Measurements from ENCODE around the gene PCDHGA7. TPM values are rescaled to one million over a fixed set of nuclear protein-coding genes. Genes with fewer than 3 reads are reported as not detected.
"Not testable (repeated sequence)": the region's sequence is repeated elsewhere in the genome, so short reads cannot be mapped to it uniquely, and the experiment has no call there.

Gene PCDHGA7
- total RNA-seq, 1 donor from 2014 or later = 7.3 TPM

DNA sequence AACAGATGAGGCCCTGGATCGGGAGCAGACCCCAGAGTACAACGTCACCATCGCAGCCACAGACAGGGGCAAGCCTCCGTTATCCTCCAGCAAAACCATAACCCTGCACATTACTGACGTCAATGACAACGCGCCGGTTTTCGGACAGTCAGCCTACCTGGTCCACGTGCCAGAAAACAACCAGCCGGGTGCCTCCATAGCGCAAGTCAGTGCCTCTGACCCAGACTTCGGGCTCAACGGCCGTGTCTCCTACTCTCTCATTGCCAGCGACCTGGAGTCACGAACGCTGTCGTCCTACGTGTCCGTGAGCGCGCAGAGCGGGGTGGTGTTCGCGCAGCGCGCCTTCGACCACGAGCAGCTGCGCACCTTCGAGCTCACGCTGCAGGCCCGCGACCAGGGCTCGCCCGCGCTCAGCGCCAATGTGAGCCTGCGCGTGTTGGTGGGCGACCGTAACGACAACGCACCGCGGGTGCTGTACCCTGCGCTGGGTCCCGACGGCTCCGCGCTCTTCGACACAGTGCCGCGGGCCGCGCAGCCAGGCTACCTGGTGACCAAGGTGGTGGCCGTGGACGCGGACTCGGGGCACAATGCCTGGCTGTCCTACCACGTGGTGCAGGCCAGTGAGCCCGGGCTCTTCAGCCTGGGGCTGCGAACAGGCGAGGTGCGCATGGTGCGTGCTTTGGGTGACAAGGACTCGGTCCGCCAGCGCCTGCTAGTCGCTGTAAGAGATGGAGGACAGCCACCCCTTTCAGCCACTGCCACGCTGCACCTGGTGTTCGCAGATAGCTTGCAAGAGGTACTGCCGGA is 36.7 kb downstream of the PCDHGA7 start:
- ATAC-seq (no peak), DNase-seq (ENCODE audit: low spot score) (peak; percentile 52)
- intact Hi-C loops (cut with DNase I) = no loop called here

DNA sequence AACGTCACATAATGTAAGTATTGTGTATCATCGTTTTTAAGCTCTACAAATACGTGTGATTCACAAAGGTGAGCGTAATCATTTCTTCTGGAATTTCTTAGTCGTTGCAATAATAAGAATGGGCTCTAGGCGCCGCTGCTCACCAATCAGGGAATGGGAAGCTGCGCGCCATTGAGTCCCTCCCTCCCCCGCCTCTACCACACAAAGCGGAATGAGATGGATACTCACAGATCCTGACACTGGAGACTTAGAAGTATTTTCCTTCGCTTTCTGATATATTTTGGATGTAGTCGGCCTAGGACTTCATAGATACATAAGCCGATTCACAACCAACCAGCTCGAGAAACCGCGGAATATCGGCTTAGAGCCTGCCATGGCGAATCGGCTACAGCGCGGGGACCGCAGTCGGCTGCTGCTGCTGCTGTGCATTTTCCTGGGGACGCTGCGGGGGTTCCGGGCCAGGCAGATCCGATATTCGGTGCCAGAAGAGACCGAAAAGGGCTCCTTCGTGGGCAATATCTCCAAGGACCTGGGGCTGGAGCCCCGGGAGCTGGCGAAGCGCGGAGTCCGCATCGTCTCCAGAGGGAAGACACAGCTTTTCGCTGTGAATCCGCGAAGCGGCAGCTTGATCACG is 38.4 kb downstream of the PCDHGA7 start, which contains the start of gene PCDHGA11:
TSS of gene PCDHGA11 (plus strand) at position 197 of the 634 bp plus-strand sequence. CDS start at position 374, 177 bp downstream.
- DNase-seq (ENCODE audit: low spot score) (peak; percentile 60), ATAC-seq (no peak)
- intact Hi-C loops (cut with DNase I) = loop anchor here (10.0 kb wide), 1 partner anchor 124 kb away; no protein-coding TSS in a partner anchor

DNA sequence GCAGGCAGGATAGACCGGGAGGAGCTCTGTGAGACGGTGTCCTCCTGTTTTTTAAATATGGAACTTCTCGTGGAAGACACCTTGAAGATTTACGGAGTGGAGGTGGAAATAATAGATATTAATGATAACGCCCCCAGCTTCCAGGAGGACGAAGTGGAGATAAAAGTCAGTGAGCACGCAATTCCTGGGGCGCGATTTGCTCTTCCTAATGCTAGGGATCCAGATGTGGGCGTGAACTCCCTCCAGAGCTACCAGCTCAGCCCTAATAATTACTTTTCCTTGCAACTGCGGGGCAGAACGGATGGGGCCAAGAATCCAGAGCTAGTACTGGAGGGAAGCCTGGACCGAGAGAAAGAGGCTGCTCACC is 38.9 kb downstream of the PCDHGA7 start:
- ATAC-seq (no peak), DNase-seq (ENCODE audit: low spot score) (no peak)
- intact Hi-C loops (cut with DNase I) = loop anchor here (10.0 kb wide), 1 partner anchor 123 kb away; no protein-coding TSS in a partner anchor

DNA sequence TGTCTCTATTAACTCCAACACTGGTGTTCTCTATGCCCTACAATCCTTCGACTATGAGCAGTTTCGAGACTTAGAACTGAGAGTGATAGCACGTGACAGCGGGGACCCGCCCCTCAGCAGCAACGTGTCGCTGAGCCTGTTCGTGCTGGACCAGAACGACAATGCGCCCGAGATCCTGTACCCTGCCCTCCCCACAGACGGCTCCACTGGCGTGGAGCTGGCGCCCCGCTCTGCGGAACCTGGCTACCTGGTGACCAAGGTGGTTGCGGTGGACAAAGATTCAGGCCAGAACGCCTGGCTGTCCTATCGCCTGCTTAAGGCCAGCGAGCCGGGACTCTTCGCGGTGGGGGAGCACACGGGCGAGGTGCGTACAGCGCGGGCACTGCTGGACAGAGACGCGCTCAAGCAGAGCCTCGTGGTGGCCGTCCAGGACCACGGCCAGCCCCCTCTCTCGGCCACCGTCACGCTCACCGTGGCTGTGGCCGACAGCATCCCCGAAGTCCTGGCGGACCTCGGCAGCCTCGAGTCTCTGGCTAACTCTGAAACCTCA is 40.3 kb downstream of the PCDHGA7 start:
- intact Hi-C loops (cut with DNase I) = loop anchor here (10.0 kb wide), 1 partner anchor 122 kb away; no protein-coding TSS in a partner anchor
- DNase-seq (ENCODE audit: low spot score) (no peak), ATAC-seq (no peak)

DNA sequence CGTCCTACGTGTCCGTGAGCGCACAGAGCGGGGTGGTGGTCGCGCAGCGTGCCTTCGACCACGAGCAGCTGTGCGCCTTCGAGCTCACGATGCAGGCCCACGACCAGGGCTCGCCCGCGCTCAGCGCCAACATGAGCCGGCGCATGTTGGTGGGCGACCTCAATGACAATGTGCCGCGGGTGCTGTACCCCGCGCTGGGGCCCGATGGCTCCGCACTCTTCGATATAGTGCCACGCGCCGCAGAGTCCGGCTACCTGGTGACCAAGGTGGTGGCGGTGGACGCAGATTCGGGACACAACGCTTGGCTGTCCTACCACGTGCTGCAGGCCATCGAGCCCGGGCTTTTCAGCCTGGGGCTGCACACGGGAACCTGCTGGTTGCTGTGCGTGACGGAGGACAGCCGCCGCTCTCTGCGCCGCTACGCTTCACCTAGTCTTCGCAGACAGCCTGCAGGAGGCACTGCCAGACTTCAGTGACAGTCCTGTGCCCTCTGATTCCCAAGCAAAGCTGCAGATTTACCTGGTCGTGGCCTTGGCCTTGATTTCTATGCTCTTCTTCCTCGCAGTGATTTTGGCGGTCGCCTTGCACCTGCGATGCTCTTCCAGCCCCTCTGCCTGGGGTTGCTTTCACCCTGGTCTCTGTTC is 45.4 kb downstream of the PCDHGA7 start:
- ATAC-seq (no peak), DNase-seq (ENCODE audit: low spot score) (no peak)
- intact Hi-C loops (cut with DNase I) = loop anchor here (10.0 kb wide), 1 partner anchor 117 kb away; no protein-coding TSS in a partner anchor

DNA sequence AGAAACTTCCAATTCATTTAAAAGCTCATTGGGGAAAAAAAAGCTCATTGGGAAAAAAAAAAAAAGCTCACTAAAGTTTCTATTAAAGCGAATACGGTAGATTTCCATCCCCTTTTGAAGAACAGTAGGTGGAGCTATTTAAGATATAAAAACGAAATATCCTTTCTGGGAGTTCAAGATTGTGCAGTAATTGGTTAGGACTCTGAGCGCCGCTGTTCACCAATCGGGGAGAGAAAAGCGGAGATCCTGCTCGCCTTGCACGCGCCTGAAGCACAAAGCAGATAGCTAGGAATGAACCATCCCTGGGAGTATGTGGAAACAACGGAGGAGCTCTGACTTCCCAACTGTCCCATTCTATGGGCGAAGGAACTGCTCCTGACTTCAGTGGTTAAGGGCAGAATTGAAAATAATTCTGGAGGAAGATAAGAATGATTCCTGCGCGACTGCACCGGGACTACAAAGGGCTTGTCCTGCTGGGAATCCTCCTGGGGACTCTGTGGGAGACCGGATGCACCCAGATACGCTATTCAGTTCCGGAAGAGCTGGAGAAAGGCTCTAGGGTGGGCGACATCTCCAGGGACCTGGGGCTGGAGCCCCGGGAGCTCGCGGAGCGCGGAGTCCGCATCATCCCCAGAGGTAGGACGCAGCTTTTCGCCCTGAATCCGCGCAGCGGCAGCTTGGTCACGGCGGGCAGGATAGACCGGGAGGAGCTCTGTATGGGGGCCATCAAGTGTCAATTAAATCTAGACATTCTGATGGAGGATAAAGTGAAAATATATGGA is 48.0 kb downstream of the PCDHGA7 start, which contains the start of gene PCDHGA12:
TSS of gene PCDHGA12 (plus strand) at position 176 of the 782 bp plus-strand sequence. CDS start at position 429, 253 bp downstream.
- ATAC-seq (peak; percentile 88), DNase-seq (ENCODE audit: low spot score) (no peak)
- intact Hi-C loops (cut with DNase I) = no loop called here

DNA sequence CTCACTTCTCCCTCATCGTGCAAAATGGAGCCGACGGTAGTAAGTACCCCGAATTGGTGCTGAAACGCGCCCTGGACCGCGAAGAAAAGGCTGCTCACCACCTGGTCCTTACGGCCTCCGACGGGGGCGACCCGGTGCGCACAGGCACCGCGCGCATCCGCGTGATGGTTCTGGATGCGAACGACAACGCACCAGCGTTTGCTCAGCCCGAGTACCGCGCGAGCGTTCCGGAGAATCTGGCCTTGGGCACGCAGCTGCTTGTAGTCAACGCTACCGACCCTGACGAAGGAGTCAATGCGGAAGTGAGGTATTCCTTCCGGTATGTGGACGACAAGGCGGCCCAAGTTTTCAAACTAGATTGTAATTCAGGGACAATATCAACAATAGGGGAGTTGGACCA is 48.7 kb downstream of the PCDHGA7 start:
- ATAC-seq (peak; percentile 63), DNase-seq (ENCODE audit: low spot score) (no peak)
- intact Hi-C loops (cut with DNase I) = no loop called here

DNA sequence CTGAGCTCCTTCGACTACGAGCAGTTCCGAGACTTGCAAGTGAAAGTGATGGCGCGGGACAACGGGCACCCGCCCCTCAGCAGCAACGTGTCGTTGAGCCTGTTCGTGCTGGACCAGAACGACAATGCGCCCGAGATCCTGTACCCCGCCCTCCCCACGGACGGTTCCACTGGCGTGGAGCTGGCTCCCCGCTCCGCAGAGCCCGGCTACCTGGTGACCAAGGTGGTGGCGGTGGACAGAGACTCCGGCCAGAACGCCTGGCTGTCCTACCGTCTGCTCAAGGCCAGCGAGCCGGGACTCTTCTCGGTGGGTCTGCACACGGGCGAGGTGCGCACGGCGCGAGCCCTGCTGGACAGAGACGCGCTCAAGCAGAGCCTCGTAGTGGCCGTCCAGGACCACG is 49.8 kb downstream of the PCDHGA7 start:
- intact Hi-C loops (cut with DNase I); DNase-seq (ENCODE audit: low spot score); ATAC-seq: not testable (repeated sequence)

DNA sequence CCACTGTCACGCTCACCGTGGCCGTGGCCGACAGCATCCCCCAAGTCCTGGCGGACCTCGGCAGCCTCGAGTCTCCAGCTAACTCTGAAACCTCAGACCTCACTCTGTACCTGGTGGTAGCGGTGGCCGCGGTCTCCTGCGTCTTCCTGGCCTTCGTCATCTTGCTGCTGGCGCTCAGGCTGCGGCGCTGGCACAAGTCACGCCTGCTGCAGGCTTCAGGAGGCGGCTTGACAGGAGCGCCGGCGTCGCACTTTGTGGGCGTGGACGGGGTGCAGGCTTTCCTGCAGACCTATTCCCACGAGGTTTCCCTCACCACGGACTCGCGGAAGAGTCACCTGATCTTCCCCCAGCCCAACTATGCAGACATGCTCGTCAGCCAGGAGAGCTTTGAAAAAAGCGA is 50.2 kb downstream of the PCDHGA7 start:
- intact Hi-C loops (cut with DNase I); DNase-seq (ENCODE audit: low spot score); ATAC-seq: not testable (repeated sequence)

DNA sequence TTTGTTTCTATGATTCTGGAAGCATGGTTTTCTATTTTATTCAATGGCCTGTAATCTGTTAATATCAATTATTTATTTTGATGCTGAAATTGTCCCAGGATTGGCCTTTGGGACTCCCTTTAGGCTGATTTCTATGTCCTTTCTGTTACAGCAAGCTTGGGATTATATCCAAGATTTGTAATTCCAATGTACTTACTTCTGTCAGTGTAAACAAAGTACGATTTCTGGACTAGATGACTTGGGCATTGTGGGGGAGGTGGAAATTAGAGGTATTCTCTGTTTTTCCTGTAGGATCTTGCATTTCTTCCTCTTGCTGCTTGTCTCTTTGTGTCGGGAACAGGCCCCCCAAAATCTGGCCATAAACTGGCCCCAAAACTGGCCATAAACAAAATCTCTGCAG is 51.5 kb downstream of the PCDHGA7 start:
- DNase-seq (ENCODE audit: low spot score) = no peak
- ATAC-seq = no peak
- intact Hi-C loops (cut with DNase I) = no loop called here

Other genes with a start within 250 kb of the PCDHGA7 start
- gene PCDHB5, start 247.5 kb upstream of the PCDHGA7 start, total RNA-seq = 4.4 TPM
- gene PCDHB6, start 232.7 kb upstream of the PCDHGA7 start, total RNA-seq = 2.4 TPM
- gene PCDHB7, start 210.1 kb upstream of the PCDHGA7 start, total RNA-seq = 5.0 TPM
- 4.5 TPM for gene PCDHB8, start 205.0 kb upstream of the PCDHGA7 start, total RNA-seq
- gene PCDHB16, start 200.4 kb upstream of the PCDHGA7 start, total RNA-seq = 9.5 TPM
- gene PCDHB9, start 195.6 kb upstream of the PCDHGA7 start, total RNA-seq = 3.7 TPM
- 5.3 TPM for gene PCDHB10, start 190.4 kb upstream of the PCDHGA7 start, total RNA-seq
- gene PCDHB11, start 183.1 kb upstream of the PCDHGA7 start, total RNA-seq = 9.9 TPM
- gene PCDHB12, start 174.0 kb upstream of the PCDHGA7 start, total RNA-seq = 6.6 TPM
- gene PCDHB13, start 168.8 kb upstream of the PCDHGA7 start, total RNA-seq = 4.9 TPM
- 5.3 TPM for gene PCDHB14, start 159.4 kb upstream of the PCDHGA7 start, total RNA-seq
- gene PCDHB15, start 137.3 kb upstream of the PCDHGA7 start, total RNA-seq = 7.3 TPM
- gene SLC25A2, start 78.7 kb upstream of the PCDHGA7 start, total RNA-seq = 1.4 TPM
- 84.3 TPM for gene TAF7, start 62.0 kb upstream of the PCDHGA7 start, total RNA-seq
- 1.4 TPM for gene PCDHGA1, start 52.2 kb upstream of the PCDHGA7 start, total RNA-seq
- 13.5 TPM for gene PCDHGA2, start 44.0 kb upstream of the PCDHGA7 start, total RNA-seq
- gene PCDHGA3, start 38.9 kb upstream of the PCDHGA7 start, total RNA-seq = 6.7 TPM
- 7.8 TPM for gene PCDHGB1, start 32.6 kb upstream of the PCDHGA7 start, total RNA-seq
- 10.6 TPM for gene PCDHGA4, start 27.7 kb upstream of the PCDHGA7 start, total RNA-seq
- gene PCDHGB2, start 22.7 kb upstream of the PCDHGA7 start, total RNA-seq = 10.2 TPM
- gene PCDHGA5, start 18.6 kb upstream of the PCDHGA7 start, total RNA-seq = 8.8 TPM
- 9.7 TPM for gene PCDHGB3, start 12.5 kb upstream of the PCDHGA7 start, total RNA-seq
- 10.3 TPM for gene PCDHGA6, start 8.9 kb upstream of the PCDHGA7 start, total RNA-seq
- gene PCDHGB4, start 5.0 kb downstream of the PCDHGA7 start, total RNA-seq = 9.0 TPM
- 5.3 TPM for gene PCDHGA8, start 9.9 kb downstream of the PCDHGA7 start, total RNA-seq
- gene PCDHGB5, start 15.2 kb downstream of the PCDHGA7 start, total RNA-seq = 16.3 TPM
- 10.7 TPM for gene PCDHGA9, start 20.0 kb downstream of the PCDHGA7 start, total RNA-seq
- gene PCDHGB6, start 25.3 kb downstream of the PCDHGA7 start, total RNA-seq = 12.4 TPM
- gene PCDHGA10, start 30.2 kb downstream of the PCDHGA7 start, total RNA-seq = 8.9 TPM
- 18.9 TPM for gene PCDHGB7, start 34.9 kb downstream of the PCDHGA7 start, total RNA-seq
- 7.8 TPM for gene PCDHGA11, start 38.3 kb downstream of the PCDHGA7 start, total RNA-seq
- 12.1 TPM for gene PCDHGA12, start 47.8 kb downstream of the PCDHGA7 start, total RNA-seq
- gene PCDHGC3, start 93.2 kb downstream of the PCDHGA7 start, total RNA-seq = 71.4 TPM
- gene PCDHGC4, start 102.3 kb downstream of the PCDHGA7 start, total RNA-seq = 4.5 TPM
- 3.8 TPM for gene PCDHGC5, start 106.3 kb downstream of the PCDHGA7 start, total RNA-seq
- 92.5 TPM for gene DIAPH1, start 236.3 kb downstream of the PCDHGA7 start, total RNA-seq